H1 (cell line): ENCODE measurements around the gene PSG5. TPM values are rescaled to one million over a fixed set of nuclear protein-coding genes. Genes with fewer than 3 reads are reported as not detected.
"Not testable (repeated sequence)": the region's sequence is repeated elsewhere in the genome, so short reads cannot be mapped to it uniquely, and the experiment has no call there.

Experiments used
- CTCF ChIA-PET: fragments of 300-600 bp; sonication (Branson Sonifier 250); formaldehyde crosslinking; loops from one replicate; lab custom pipeline; 2021; ENCODE audit not compliant: partially characterized antibody; lab: Charles Lee
- POLR2A ChIA-PET: fragments of 300-600 bp; sonication (Branson Sonifier 250); formaldehyde crosslinking; loops from one replicate; lab custom pipeline; 2021; ENCODE audit warnings: inconsistent platforms; ENCODE audit not compliant: partially characterized antibody; lab: Charles Lee
- DNase-seq, 2 experiments: peaks; one replicate each; pipeline versions ENCODE4 v3.0.0 to v3.0.0-alpha.2; 2010 to 2022; ENCODE audit warnings: low spot score in 2 of 2, low read depth in 1 of 2, mixed read lengths in 1 of 2
- FAIRE-seq: peaks from 2 replicates; lab custom pipeline; 2011; peaks lifted over from hg19 to GRCh38; lab: Jason Lieb, UNC
- H2AFZ ChIP-seq: 2 replicates; pipeline ENCODE4 v1.8.1; 2012; ENCODE audit warnings: low read length, inconsistent platforms
- H2AK5ac ChIP-seq: 2 replicates; pipeline ENCODE4 v1.6.1; 2013; ENCODE audit warnings: low read depth, low read length
- H2BK120ac ChIP-seq: replicated peaks from 2 replicates; pipeline ENCODE3; 2013; ENCODE audit warnings: low read depth, low read length, inconsistent platforms
- H2BK12ac ChIP-seq: 2 replicates; pipeline ENCODE4 v1.6.1; 2013; ENCODE audit warnings: low read depth, low read length
- H2BK15ac ChIP-seq: 2 replicates; pipeline ENCODE4 v1.6.1; 2013; ENCODE audit warnings: low read length
- H2BK20ac ChIP-seq: 2 replicates; pipeline ENCODE4 v1.6.1; 2013; ENCODE audit warnings: low read length
- H2BK5ac ChIP-seq: 2 replicates; pipeline ENCODE4 v1.6.1; 2013; ENCODE audit warnings: low read depth, low read length
- H3K14ac ChIP-seq: 2 replicates; pipeline ENCODE4 v1.6.1; 2013; ENCODE audit warnings: inconsistent platforms; ENCODE audit not compliant: insufficient read length
- H3K18ac ChIP-seq: 2 replicates; pipeline ENCODE4 v1.6.1; 2013; ENCODE audit warnings: low read length; ENCODE audit errors: extremely low read depth
- H3K23ac ChIP-seq: 2 replicates; pipeline ENCODE4 v1.6.1; 2013; ENCODE audit warnings: inconsistent platforms; ENCODE audit not compliant: insufficient read length
- H3K23me2 ChIP-seq: 2 replicates; pipeline ENCODE4 v1.6.1; 2013; ENCODE audit warnings: low read depth, low read length
- H3K27ac ChIP-seq: 2 replicates; pipeline ENCODE4 v1.6.1; 2011; ENCODE audit warnings: low read depth, low read length, inconsistent platforms
- H3K27me3 ChIP-seq, 4 experiments: replicated peaks in 1 of 4; 1 replicate in 1 of 4; 2 replicates in 3 of 4; pipeline versions ENCODE4 v1.6.1 to v1.8.1; 2011 to 2013; ENCODE audit warnings: low read length in 3 of 4, mild to moderate bottlenecking in 3 of 4, inconsistent platforms in 2 of 4, mixed read lengths in 2 of 4, moderate library complexity in 1 of 4; ENCODE audit not compliant: control insufficient read depth in 3 of 4, insufficient read depth in 3 of 4; ENCODE audit errors: extremely low read depth in 1 of 4
- H3K36me3 ChIP-seq, 4 experiments: 2 replicates each; pipeline versions ENCODE4 v1.6.1 to v1.8.1; 2011 to 2013; ENCODE audit warnings: mild to moderate bottlenecking in 4 of 4, low read length in 3 of 4, moderate library complexity in 2 of 4, control low read depth in 1 of 4, inconsistent platforms in 1 of 4; ENCODE audit not compliant: insufficient read depth in 4 of 4, control insufficient read depth in 2 of 4
- H3K4ac ChIP-seq: replicated peaks from 2 replicates; pipeline ENCODE3; 2013; ENCODE audit warnings: low read length, low read depth, mixed read lengths, inconsistent platforms; ENCODE audit not compliant: insufficient read length
- H3K4me1 ChIP-seq, 4 experiments: replicated peaks in 1 of 4; 1 replicate in 1 of 4; 2 replicates in 3 of 4; pipeline versions ENCODE4 v1.6.1 to v1.8.1; 2011 to 2013; ENCODE audit warnings: low read length in 3 of 4, inconsistent platforms in 2 of 4, mixed read lengths in 1 of 4; ENCODE audit not compliant: insufficient read depth in 4 of 4, control insufficient read depth in 3 of 4
- H3K4me2 ChIP-seq, 2 experiments: 2 replicates each; pipeline versions ENCODE4 v1.6.1 to v1.8.1; 2011 to 2013; ENCODE audit warnings: low read depth in 2 of 2, low read length in 2 of 2, control low read depth in 1 of 2, inconsistent platforms in 1 of 2, mild to moderate bottlenecking in 1 of 2; ENCODE audit not compliant: insufficient read depth in 1 of 2
- H3K4me3 ChIP-seq, 4 experiments: fragments of 200-600, 300-600 bp in 1 of 4; sonication (generic), shearing (Covaris generic), sonication (Bioruptor Twin) in 1 of 4; 2 replicates each; pipeline versions ENCODE4 v1.5.1 to v1.8.1; 2011 to 2016; ENCODE audit warnings: low read length in 4 of 4, low read depth in 3 of 4, control low read depth in 2 of 4, inconsistent platforms in 2 of 4, mild to moderate bottlenecking in 2 of 4, mixed read lengths in 1 of 4, moderate library complexity in 1 of 4; ENCODE audit not compliant: insufficient read depth in 2 of 4; ENCODE audit errors: extremely low read depth in 1 of 4
- H3K56ac ChIP-seq: replicated peaks from 2 replicates; pipeline ENCODE3; 2013; ENCODE audit warnings: low read depth, mild to moderate bottlenecking, mixed read lengths, low read length, inconsistent platforms; ENCODE audit not compliant: insufficient read length
- H3K79me1 ChIP-seq: 2 replicates; pipeline ENCODE4 v1.6.1; 2013; ENCODE audit warnings: low read depth, low read length, control low read depth
- H3K79me2 ChIP-seq, 2 experiments: 2 replicates each; pipeline versions ENCODE4 v1.6.1 to v1.8.1; 2012 to 2013; ENCODE audit warnings: low read length in 2 of 2, mild to moderate bottlenecking in 2 of 2, inconsistent platforms in 1 of 2; ENCODE audit not compliant: insufficient read depth in 2 of 2, control insufficient read depth in 1 of 2
- H3K9ac ChIP-seq, 4 experiments: replicated peaks in 1 of 4; 1 replicate in 1 of 4; 2 replicates in 3 of 4; pipeline versions ENCODE4 v1.6.1 to v1.8.1; 2011 to 2013; ENCODE audit warnings: low read depth in 3 of 4, low read length in 3 of 4, control low read depth in 2 of 4, mild to moderate bottlenecking in 2 of 4, moderate library complexity in 2 of 4, inconsistent platforms in 1 of 4; ENCODE audit errors: extremely low read depth in 1 of 4
- H3K9me3 ChIP-seq, 2 experiments: 2 replicates each; pipeline versions ENCODE4 v1.6.1 to v1.8.1; 2012 to 2013; ENCODE audit warnings: mild to moderate bottlenecking in 2 of 2, moderate library complexity in 2 of 2, control low read depth in 1 of 2, inconsistent platforms in 1 of 2, low read depth in 1 of 2, low read length in 1 of 2, mixed read lengths in 1 of 2; ENCODE audit not compliant: insufficient read depth in 2 of 2
- H4K20me1 ChIP-seq, 2 experiments: replicated peaks in 1 of 2; 2 replicates each; pipeline versions ENCODE3 to v1.8.1; 2011 to 2013; ENCODE audit warnings: inconsistent platforms in 2 of 2, low read length in 2 of 2, mild to moderate bottlenecking in 1 of 2; ENCODE audit not compliant: insufficient read depth in 2 of 2, control insufficient read depth in 1 of 2
- H4K5ac ChIP-seq: 2 replicates; pipeline ENCODE4 v1.6.1; 2013; ENCODE audit warnings: low read length, low read depth, mixed read lengths, inconsistent platforms; ENCODE audit not compliant: insufficient read length
- H4K8ac ChIP-seq: 2 replicates; pipeline ENCODE4 v1.8.0; 2013; ENCODE audit warnings: mild to moderate bottlenecking, moderate library complexity, low read length, inconsistent platforms; ENCODE audit not compliant: insufficient read depth; ENCODE audit errors: extremely low read depth
- H4K91ac ChIP-seq: replicated peaks from 2 replicates; pipeline ENCODE3; 2013; ENCODE audit warnings: low read length, mixed read lengths, inconsistent platforms; ENCODE audit not compliant: insufficient read length
- WGBS, 2 experiments: shearing (Covaris generic) in 1 of 2; methylation state at CpG; one replicate each; pipeline versions ENCODE4 v1.1.6 to v1.1.7; 2013 to 2015; ENCODE audit warnings: low lambda C conversion rate in 2 of 2, mixed read lengths in 2 of 2, inconsistent platforms in 1 of 2, low coverage in 1 of 2, missing lambda C conversion rate in 1 of 2; ENCODE audit not compliant: insufficient replicate concordance in 2 of 2, insufficient coverage in 1 of 2, insufficient read length in 1 of 2; ENCODE audit errors: extremely low coverage in 1 of 2, missing lambda C conversion rate in 1 of 2; 5-methylcytosine and 5-hydroxymethylcytosine counted together
- polyA plus RNA-seq, 7 experiments: library from polyadenylated mRNA; depleted of rRNA in 3 of 7; stranded (reverse) in 5 of 7; unstranded in 2 of 7; fragments of >200 nt in 5 of 7; fragments of 200-250 nt in 2 of 7; gene quantifications; 1 replicate in 5 of 7; 2 replicates in 1 of 7; 4 replicates in 1 of 7; pipeline versions ENCODE4 v1.2.1 to v1.2.3, GENCODE V29; 2011 to 2013; ENCODE audit warnings: missing spikeins in 2 of 7, mixed read lengths in 2 of 7
- total RNA-seq: library from RNA; stranded (reverse); fragmentation: NEBNext Ultra II Directional; extraction: Animal tissue kit (Norgen Biotek cat#: 25700); gene quantifications from 2 replicates; pipeline ENCODE4 v1.2.1, GENCODE V29; 2021

PSG5 gene
- total and polyA plus RNA-seq, 2 of the 8 experiments (the other 6 are each of a cell fraction or from before 2014, with no cell fraction given), result not detected

- H3K27ac ChIP-seq, POLR2A ChIA-PET, H2BK12ac ChIP-seq, H3K18ac ChIP-seq, H2AFZ ChIP-seq, H3K4me3 ChIP-seq, H3K4me1 ChIP-seq, H3K23me2 ChIP-seq, H2BK20ac ChIP-seq, DNase-seq, H2BK15ac ChIP-seq, H4K91ac ChIP-seq, H4K20me1 ChIP-seq, H3K56ac ChIP-seq, H3K23ac ChIP-seq, H2BK5ac ChIP-seq, H3K14ac ChIP-seq, H3K9ac ChIP-seq, FAIRE-seq, H2BK120ac ChIP-seq, H3K4ac ChIP-seq, H4K8ac ChIP-seq, H3K79me1 ChIP-seq, H2AK5ac ChIP-seq, H3K79me2 ChIP-seq, H3K4me2 ChIP-seq, CTCF ChIA-PET, H3K36me3 ChIP-seq, H3K27me3 ChIP-seq, H4K5ac ChIP-seq: not testable (repeated sequence)
- peaks cover 10 to 47% of the 10 kb centered on the region in 2 experiments; a peak in 2 of 4 replicates for H3K9me3 ChIP-seq
- WGBS, 2 experiments, result 84% methylated on average over 3 of the region's 7 CpGs; no CpG with 5 or more reads in 1 of the 2 experiments
Observed at GRCh38 chr19:43197666-43198397, 11.5 kb upstream of the PSG5 start.

- H3K9ac ChIP-seq, H3K4me1 ChIP-seq, H3K18ac ChIP-seq, H3K79me1 ChIP-seq, H3K56ac ChIP-seq, POLR2A ChIA-PET, H3K4ac ChIP-seq, H4K91ac ChIP-seq, H3K23me2 ChIP-seq, H3K79me2 ChIP-seq, H4K8ac ChIP-seq, H2AK5ac ChIP-seq, H2BK12ac ChIP-seq, H3K14ac ChIP-seq, H2AFZ ChIP-seq, H2BK120ac ChIP-seq, H4K20me1 ChIP-seq, H3K4me2 ChIP-seq, H3K4me3 ChIP-seq, H4K5ac ChIP-seq, H2BK5ac ChIP-seq, CTCF ChIA-PET, H3K27ac ChIP-seq, H2BK20ac ChIP-seq, H3K36me3 ChIP-seq, H2BK15ac ChIP-seq, DNase-seq, H3K27me3 ChIP-seq, FAIRE-seq, H3K23ac ChIP-seq: not testable (repeated sequence)
- H3K9me3 ChIP-seq, result peaks cover 12 to 34% of the 10 kb centered on the region in 2 experiments; a peak in 3 of 4 replicates
- WGBS, 2 experiments, result 83% methylated on average over 7 of the region's 7 CpGs; no CpG with 5 or more reads in 1 of the 2 experiments
Observed at GRCh38 chr19:43194397-43194796, 8.1 kb upstream of the PSG5 start.
